Measurements from ENCODE around the gene IDH2.

DNA sequence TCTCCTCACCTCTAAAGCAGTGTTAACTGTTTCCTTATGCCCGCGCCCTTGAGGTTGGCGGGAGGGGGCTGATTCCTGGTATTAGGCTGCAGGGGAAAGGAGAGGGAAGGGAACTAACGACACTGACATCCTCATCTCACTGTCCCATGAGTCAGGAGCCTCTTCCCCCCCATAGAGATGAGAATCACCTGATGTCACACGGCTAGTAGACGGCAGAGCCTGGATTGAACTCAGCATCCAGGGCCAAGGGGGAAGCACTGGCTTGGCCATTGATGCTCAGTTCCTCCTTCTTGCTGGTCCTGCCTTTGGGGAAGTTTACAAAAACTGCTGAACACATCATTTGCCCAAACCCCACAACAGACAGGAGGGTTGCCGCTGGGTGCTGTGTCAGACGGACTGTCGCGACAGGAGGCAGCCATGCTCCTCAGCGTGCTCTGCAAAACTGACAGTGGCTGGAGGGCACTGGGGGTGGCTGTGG, 38.5 kb downstream of the IDH2 start:
- TF ChIP-seq CTCF (IDR thresholded peaks at IDR 0.05), result no peak
- TF ChIP-seq POLR2A (IDR thresholded peaks at IDR 0.05), result no peak

Measured in breast epithelium (tissue), 3 donors.